Spleen (tissue), 11 donors: ENCODE measurements around the gene RBM5. TPM values are rescaled to one million over a fixed set of nuclear protein-coding genes. Genes with fewer than 3 reads are reported as not detected.

ENCODE experiments used
- DNase-seq: peaks from one replicate; pipeline ENCODE4 v3.0.0-alpha.2; 2020
- H3K27ac ChIP-seq, 8 donors: fragments of 200-600 bp; sonication (generic) in 7 of 8; 1 replicate in 4 of 8; 2 replicates in 4 of 8; pipeline versions ENCODE4 v1.5.0 to v1.8.0; 2016 to 2021; ENCODE audit warnings: inconsistent platforms in 4 of 8, mild to moderate bottlenecking in 4 of 8, moderate library complexity in 1 of 8
- H3K27me3 ChIP-seq, 7 donors: fragments of 200-600 bp; sonication (generic) in 6 of 7; replicated peaks in 1 of 7; 1 replicate in 4 of 7; 2 replicates in 3 of 7; pipeline versions ENCODE4 v1.5.0 to v1.8.0; 2016 to 2021; ENCODE audit warnings: inconsistent platforms in 3 of 7, mild to moderate bottlenecking in 1 of 7
- H3K36me3 ChIP-seq, 6 donors: fragments of 200-600 bp; sonication (generic) in 5 of 6; 1 replicate in 4 of 6; 2 replicates in 2 of 6; pipeline versions ENCODE4 v1.5.0 to v1.8.0; 2016 to 2021; ENCODE audit warnings: inconsistent platforms in 2 of 6
- H3K4me1 ChIP-seq, 6 donors: fragments of 200-600 bp; sonication (generic) in 5 of 6; 1 replicate in 3 of 6; 2 replicates in 3 of 6; pipeline versions ENCODE4 v1.5.0 to v1.8.0; 2016 to 2021; ENCODE audit warnings: inconsistent platforms in 3 of 6
- H3K4me3 ChIP-seq, 8 donors: fragments of 200-600 bp; sonication (generic) in 7 of 8; 1 replicate in 4 of 8; 2 replicates in 4 of 8; pipeline versions ENCODE4 v1.5.0 to v1.8.0; 2016 to 2021; ENCODE audit warnings: inconsistent platforms in 4 of 8, mild to moderate bottlenecking in 4 of 8, moderate library complexity in 2 of 8
- H3K9me3 ChIP-seq, 8 donors: fragments of 200-600 bp; sonication (generic) in 7 of 8; 1 replicate in 4 of 8; 2 replicates in 4 of 8; pipeline versions ENCODE4 v1.5.0 to v1.8.0; 2016 to 2021; ENCODE audit warnings: inconsistent platforms in 4 of 8
- POLR2A ChIP-seq, 3 donors: fragments of 450-650 bp; IDR thresholded peaks; one replicate each; pipeline ENCODE4 v1.5.1; 2017; ENCODE audit warnings: antibody characterized with exemption in 3 of 3, mild to moderate bottlenecking in 1 of 3
- POLR2AphosphoS5 ChIP-seq, 3 donors: sonication (generic); formaldehyde crosslinking; IDR thresholded peaks; one replicate each; pipeline ENCODE4 v1.5.1; 2017; ENCODE audit warnings: antibody characterized with exemption in 3 of 3
- WGBS, 5 donors: extraction: QIAGEN DNeasy Blood & Tissue Kit in 3 of 5; methylation state at CpG; one replicate each; pipeline versions ENCODE4 v1.1.5 to v1.1.7; 2013 to 2018; 5-methylcytosine and 5-hydroxymethylcytosine counted together
- intact Hi-C: fragments of 100-400 bp; cut with DNase I; formaldehyde crosslinking; loops from one replicate; pipeline ENCODE4 v1.15.0; 2023; ENCODE audit warnings: low total_unique reads
- polyA plus RNA-seq, 3 donors: library from polyadenylated mRNA; stranded (reverse); fragments of 200-250 nt; gene quantifications; one replicate each; pipeline ENCODE4 v1.2.1, GENCODE V29; 2013
- total RNA-seq, 7 donors: library from RNA; depleted of rRNA in 3 of 7; stranded (reverse); fragments of >200 nt in 3 of 7; fragmentation: NEBNext Ultra II Directional in 4 of 7; extraction: Animal tissue kit (Norgen Biotek cat#: 25700) in 4 of 7; gene quantifications; one replicate each; pipeline versions ENCODE4 v1.1.0 to v1.2.1, GENCODE V29; 2016 to 2021
- TF ChIP-seq, protein P1 (sequence below), 11 experiments: fragments of 200-600 bp in 7 of 11; fragments of 450-650 bp in 4 of 11; sonication (generic) in 4 of 11; IDR thresholded peaks in 8 of 11; conservative IDR thresholded peaks in 3 of 11; 1 replicate in 7 of 11; 2 replicates in 4 of 11; pipeline versions ENCODE4 v1.4.0 to v1.8.0; 2016 to 2021; ENCODE audit warnings: antibody characterized with exemption in 11 of 11, inconsistent platforms in 4 of 11, mild to moderate bottlenecking in 1 of 11
- donor health status: healthy with polysubstance abuse.
- donor health status: DM: no; HTN: no; CAD: no; lungs with moderate emphysema.
- donor health status: DM: no; HTN: no; CAD: no.
- donor health status: Bipolar disorder and iron deficiency.
- donor health status: healthy.
- donor health status: DM: no; HTN: no; CAD: no.
- donor health status: DM: yes; HTN: yes; CAD: no.

The RBM5 gene
- total and polyA plus RNA-seq, 10 donors = 79.2 to 381 (median 234) TPM

DNA sequence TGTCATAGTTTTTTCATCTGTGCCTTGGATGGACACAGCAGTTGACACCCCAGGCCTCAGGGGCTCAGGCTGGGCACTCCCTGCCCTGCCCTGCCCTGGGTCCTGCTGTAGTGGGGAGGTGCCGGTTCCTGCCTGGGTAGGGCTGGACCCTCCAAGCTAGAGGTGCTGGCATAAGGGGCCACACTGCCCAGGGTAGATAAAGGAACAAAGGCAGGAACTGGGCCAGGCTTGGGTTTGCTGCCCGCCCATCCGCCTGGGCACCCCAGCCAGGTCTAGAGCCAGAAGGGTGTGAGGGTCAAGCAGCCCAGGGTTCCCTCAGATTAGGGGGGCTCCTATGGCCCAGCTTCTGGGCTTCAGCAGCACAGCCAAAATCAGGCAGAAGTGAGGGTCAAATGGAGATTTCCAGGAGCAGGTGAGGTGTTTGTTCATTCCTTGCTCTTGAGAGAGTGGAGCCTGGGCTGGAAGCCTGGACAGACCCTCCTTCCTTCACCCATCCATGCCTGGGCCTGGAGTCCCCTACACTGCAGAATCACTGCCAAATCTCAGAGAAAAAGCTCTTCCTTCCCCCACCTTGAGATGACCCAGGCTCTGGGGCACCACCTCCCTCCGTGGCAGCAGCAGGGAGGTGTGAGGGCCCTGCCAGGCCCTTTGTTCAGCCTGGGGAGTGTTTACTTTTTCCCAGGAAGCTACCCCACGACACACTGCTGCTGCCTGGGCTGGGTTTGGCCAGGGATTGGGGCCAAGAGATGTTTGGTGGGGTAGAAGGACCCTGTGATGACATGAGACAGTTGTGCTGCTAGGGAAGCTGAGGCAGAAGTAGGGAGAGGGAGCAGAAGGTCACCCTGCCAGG, 73.5 kb downstream of the RBM5 start:
- H3K27me3 ChIP-seq = peaks cover 0 to 6% (median 0%) of the 10 kb centered on the region in 7 donors
- intact Hi-C loops = no loop called here
- H3K4me3 ChIP-seq = no peak overlapping the region
- TF ChIP-seq POLR2AphosphoS5 (IDR thresholded peaks at IDR 0.05) (peak; percentile 42 to 71 (median 70)), POLR2A (IDR thresholded peaks at IDR 0.05) (no peak)
- H3K27ac ChIP-seq = peak overlapping the region in 7 of 8 donors; percentile 29 to 82 (median 74)
- DNase-seq = no peak
- H3K9me3 ChIP-seq = no peaks in the 10 kb centered on the region
- 12 to 73% (median 68%) methylated on average over 2 to 5 of the region's 5 CpGs for WGBS, 5 donors
- H3K36me3 ChIP-seq = no peaks in the 10 kb centered on the region
- H3K4me1 ChIP-seq = peaks cover 21 to 100% (median 80%) of the 10 kb centered on the region in 6 donors

DNA sequence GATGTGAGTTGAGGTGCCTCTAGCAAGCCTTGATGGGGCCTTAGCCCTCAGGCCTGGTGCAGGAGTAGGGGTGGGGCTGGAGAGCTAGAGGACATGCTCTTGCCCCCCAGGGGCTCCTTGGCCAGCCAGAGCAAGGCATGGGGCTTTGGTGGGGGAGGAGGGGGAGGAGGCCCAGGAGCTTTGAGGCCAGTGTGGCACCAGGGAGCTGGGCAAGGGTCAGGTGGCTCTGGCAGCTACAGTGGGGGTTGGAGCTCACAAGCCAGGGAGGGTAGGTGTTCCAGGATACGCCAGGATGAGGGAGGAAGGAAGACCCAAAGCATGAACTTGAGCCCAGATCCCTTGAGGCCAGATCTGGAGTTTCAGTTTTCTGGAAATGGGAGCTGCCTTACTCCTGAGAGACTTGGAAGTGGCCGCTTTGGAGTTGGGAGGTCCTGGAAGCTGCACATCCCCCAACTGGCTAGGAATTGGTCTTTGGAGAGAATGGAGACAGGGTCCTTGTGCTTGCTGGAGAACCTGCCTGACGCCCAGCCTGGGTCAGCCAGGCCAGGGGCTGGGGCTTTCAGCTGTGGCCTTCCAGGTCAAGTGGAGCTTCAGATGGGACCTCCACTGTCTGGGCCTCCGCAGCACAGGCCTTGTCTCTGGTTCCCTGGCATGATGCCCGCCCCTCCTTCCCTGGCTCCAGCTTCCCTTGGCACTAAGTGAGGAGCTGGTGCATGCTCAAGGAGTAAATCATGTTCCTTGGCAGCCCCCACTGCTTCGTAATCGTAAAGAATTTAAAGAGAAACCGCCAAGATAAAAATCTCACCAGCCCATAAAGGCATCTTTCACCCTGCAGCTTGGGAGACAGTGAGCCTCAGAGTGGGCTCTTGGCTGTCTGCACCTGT, 75.1 kb downstream of the RBM5 start:
- Histone ChIP-seq H3K27ac (peak overlapping the region in 7 of 8 donors; percentile 35 to 82 (median 74)), H3K4me1 (peaks cover 23 to 100% (median 80%) of the 10 kb centered on the region in 6 donors), H3K9me3 (no peaks in the 10 kb centered on the region), H3K36me3 (no peaks in the 10 kb centered on the region), H3K4me3 (no peak overlapping the region), H3K27me3 (no peaks in the 10 kb centered on the region)
- DNase-seq = no peak
- intact Hi-C loops = no loop called here
- 49 to 68% (median 57%) methylated on average over 8 of the region's 8 CpGs for WGBS, 5 donors
- TF ChIP-seq POLR2A (IDR thresholded peaks at IDR 0.05) = no peak
- TF ChIP-seq, protein P1, sequence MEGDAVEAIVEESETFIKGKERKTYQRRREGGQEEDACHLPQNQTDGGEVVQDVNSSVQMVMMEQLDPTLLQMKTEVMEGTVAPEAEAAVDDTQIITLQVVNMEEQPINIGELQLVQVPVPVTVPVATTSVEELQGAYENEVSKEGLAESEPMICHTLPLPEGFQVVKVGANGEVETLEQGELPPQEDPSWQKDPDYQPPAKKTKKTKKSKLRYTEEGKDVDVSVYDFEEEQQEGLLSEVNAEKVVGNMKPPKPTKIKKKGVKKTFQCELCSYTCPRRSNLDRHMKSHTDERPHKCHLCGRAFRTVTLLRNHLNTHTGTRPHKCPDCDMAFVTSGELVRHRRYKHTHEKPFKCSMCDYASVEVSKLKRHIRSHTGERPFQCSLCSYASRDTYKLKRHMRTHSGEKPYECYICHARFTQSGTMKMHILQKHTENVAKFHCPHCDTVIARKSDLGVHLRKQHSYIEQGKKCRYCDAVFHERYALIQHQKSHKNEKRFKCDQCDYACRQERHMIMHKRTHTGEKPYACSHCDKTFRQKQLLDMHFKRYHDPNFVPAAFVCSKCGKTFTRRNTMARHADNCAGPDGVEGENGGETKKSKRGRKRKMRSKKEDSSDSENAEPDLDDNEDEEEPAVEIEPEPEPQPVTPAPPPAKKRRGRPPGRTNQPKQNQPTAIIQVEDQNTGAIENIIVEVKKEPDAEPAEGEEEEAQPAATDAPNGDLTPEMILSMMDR (IDR thresholded peaks at IDR 0.05 in 8 of 11, conservative IDR thresholded peaks at IDR 0.05 in 3 of 11) = no peak
- peak in 1 of 3 donors; percentile 29 for TF ChIP-seq POLR2AphosphoS5 (IDR thresholded peaks at IDR 0.05)

DNA sequence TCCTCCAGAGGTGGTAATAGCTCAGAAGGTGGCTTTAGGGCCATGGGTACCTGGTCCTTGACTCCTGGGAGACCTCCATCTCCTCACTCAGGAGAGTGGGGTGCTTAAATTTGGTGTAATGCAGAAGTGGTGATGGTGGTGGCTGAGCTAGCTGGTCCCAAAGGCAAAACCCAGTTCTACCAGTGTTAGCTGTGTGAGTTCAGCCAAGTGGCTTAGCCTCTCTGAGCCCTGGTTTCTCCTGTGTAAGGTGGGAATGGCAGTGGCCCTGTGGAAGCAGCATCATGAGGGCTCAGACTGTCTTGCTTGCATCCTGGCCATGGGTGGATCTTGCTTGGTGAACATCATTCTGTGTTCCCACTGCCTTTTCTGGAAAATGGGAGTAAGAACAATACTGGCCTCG, 75.8 kb downstream of the RBM5 start:
- H3K4me1 ChIP-seq = peaks cover 26 to 100% (median 79%) of the 10 kb centered on the region in 6 donors
- WGBS, 5 donors = 53 to 68% (median 57%) methylated on average over 1 of the region's 1 CpG

More for the DNA sequence above, 75.8 kb downstream of the RBM5 start:
- no peaks in the 10 kb centered on the region for H3K36me3 ChIP-seq
- no peak for DNase-seq
- H3K27ac ChIP-seq = peak overlapping the region in 5 of 8 donors; percentile 73 to 82 (median 77)
- intact Hi-C loops = no loop called here
- no peak overlapping the region for H3K4me3 ChIP-seq
- no peak for TF ChIP-seq POLR2AphosphoS5 (IDR thresholded peaks at IDR 0.05)
- no peak for TF ChIP-seq POLR2A (IDR thresholded peaks at IDR 0.05)
- TF ChIP-seq, protein P1 (IDR thresholded peaks at IDR 0.05 in 8 of 11, conservative IDR thresholded peaks at IDR 0.05 in 3 of 11) = no peak
- H3K27me3 ChIP-seq = no peaks in the 10 kb centered on the region
- no peaks in the 10 kb centered on the region for H3K9me3 ChIP-seq
